ENCODE data around the gene ANO4. TPM values are rescaled to one million over a fixed set of nuclear protein-coding genes. Genes with fewer than 3 reads are reported as not detected.
"Not testable (repeated sequence)": the region's sequence is repeated elsewhere in the genome, so short reads cannot be mapped to it uniquely, and the experiment has no call there.

The ANO4 gene
- total RNA-seq, 2 experiments from 2014 or later, result not detected

- ATAC-seq (no peak), DNase-seq (no peak)
- Mint-ChIP-seq H3K36me3 (ENCODE audit: low read depth) (no peaks in the 10 kb centered on the region), H3K27ac (no peak overlapping the region), H3K27me3 (peaks cover 2% of the 10 kb centered on the region), H3K4me3 (no peak overlapping the region), H3K4me1 (no peaks in the 10 kb centered on the region), H3K9me3 (ENCODE audit: low read depth) (no peaks in the 10 kb centered on the region)
- CTCF ChIA-PET, result no interaction called here
- POLR2A ChIA-PET, result no interaction called here
- intact Hi-C loops (cut with DNase I, micrococcal nuclease), result no loop called here
Measured at GRCh38 chr12:100927826-100928225, 133.2 kb downstream of the ANO4 start.

- no peak for ATAC-seq
- no peak for DNase-seq
- ChIA-PET CTCF (no interaction called here), POLR2A (no interaction called here)
- no peaks in the 10 kb centered on the region for H3K36me3 Mint-ChIP-seq (ENCODE audit: low read depth)
- peaks cover 1% of the 10 kb centered on the region for H3K27me3 Mint-ChIP-seq
- peaks cover 4% of the 10 kb centered on the region for H3K9me3 Mint-ChIP-seq (ENCODE audit: low read depth)
- intact Hi-C loops (cut with DNase I, micrococcal nuclease), result no loop called here
- H3K27ac Mint-ChIP-seq, result no peak overlapping the region
- no peaks in the 10 kb centered on the region for H3K4me1 Mint-ChIP-seq
- no peak overlapping the region for H3K4me3 Mint-ChIP-seq
Measured at GRCh38 chr12:100932571-100932970, 138.0 kb downstream of the ANO4 start.

GRCh38 chr12:100933531-100933930 is 139.0 kb downstream of the ANO4 start:
- H3K9me3 Mint-ChIP-seq (ENCODE audit: low read depth); ATAC-seq; H3K27ac Mint-ChIP-seq; POLR2A ChIA-PET; H3K27me3 Mint-ChIP-seq; H3K4me1 Mint-ChIP-seq; H3K4me3 Mint-ChIP-seq; H3K36me3 Mint-ChIP-seq (ENCODE audit: low read depth); CTCF ChIA-PET; DNase-seq; intact Hi-C loops (cut with DNase I, micrococcal nuclease): not testable (repeated sequence)

- DNase-seq (no peak), ATAC-seq (no peak)
- Mint-ChIP-seq H3K36me3 (ENCODE audit: low read depth) (no peaks in the 10 kb centered on the region), H3K4me3 (no peak overlapping the region), H3K27ac (no peak overlapping the region), H3K27me3 (peaks cover 1% of the 10 kb centered on the region), H3K9me3 (ENCODE audit: low read depth) (peaks cover 4% of the 10 kb centered on the region), H3K4me1 (no peaks in the 10 kb centered on the region)
- ChIA-PET POLR2A (no interaction called here), CTCF (no interaction called here)
- intact Hi-C loops (cut with DNase I, micrococcal nuclease), result no loop called here
Measured at GRCh38 chr12:100935929-100936328, 141.4 kb downstream of the ANO4 start.

GRCh38 chr12:100936661-100937060 is 142.1 kb downstream of the ANO4 start:
- Mint-ChIP-seq H3K27ac (no peak overlapping the region), H3K9me3 (ENCODE audit: low read depth) (peaks cover 4% of the 10 kb centered on the region), H3K36me3 (ENCODE audit: low read depth) (no peaks in the 10 kb centered on the region), H3K4me1 (no peaks in the 10 kb centered on the region), H3K4me3 (no peak overlapping the region), H3K27me3 (peaks cover 1% of the 10 kb centered on the region)
- ChIA-PET POLR2A (no interaction called here), CTCF (no interaction called here)
- intact Hi-C loops (cut with DNase I, micrococcal nuclease), result no loop called here
- ATAC-seq, result no peak
- no peak for DNase-seq

GRCh38 chr12:100940503-100940902 is 145.9 kb downstream of the ANO4 start:
- intact Hi-C loops (cut with DNase I, micrococcal nuclease), result no loop called here
- Mint-ChIP-seq H3K36me3 (ENCODE audit: low read depth) (no peaks in the 10 kb centered on the region), H3K9me3 (ENCODE audit: low read depth) (no peaks in the 10 kb centered on the region), H3K4me1 (no peaks in the 10 kb centered on the region), H3K27ac (no peak overlapping the region), H3K27me3 (peaks cover 1% of the 10 kb centered on the region), H3K4me3 (no peak overlapping the region)
- POLR2A ChIA-PET, result no interaction called here
- DNase-seq, result no peak
- CTCF ChIA-PET, result interaction anchor here (0.6 kb wide), 1 partner anchor 71 kb away, joined by 3 read pairs; no protein-coding TSS in a partner anchor
- no peak for ATAC-seq

- Mint-ChIP-seq H3K4me3 (no peak overlapping the region), H3K27ac (no peak overlapping the region), H3K4me1 (no peaks in the 10 kb centered on the region), H3K27me3 (no peaks in the 10 kb centered on the region), H3K36me3 (ENCODE audit: low read depth) (no peaks in the 10 kb centered on the region), H3K9me3 (ENCODE audit: low read depth) (no peaks in the 10 kb centered on the region)
- intact Hi-C loops (cut with DNase I, micrococcal nuclease), result no loop called here
- DNase-seq (no peak), ATAC-seq (no peak)
- ChIA-PET CTCF (interaction anchor here (0.5 kb wide), 1 partner anchor 26 kb away, joined by 3 read pairs; no protein-coding TSS in a partner anchor), POLR2A (no interaction called here)
Measured at GRCh38 chr12:100942984-100943749, 148.6 kb downstream of the ANO4 start.

GRCh38 chr12:100951756-100952155 is 157.2 kb downstream of the ANO4 start:
- ATAC-seq, result no peak
- no peak for DNase-seq
- Mint-ChIP-seq H3K4me3 (no peak overlapping the region), H3K36me3 (ENCODE audit: low read depth) (no peaks in the 10 kb centered on the region), H3K27ac (no peak overlapping the region), H3K27me3 (no peaks in the 10 kb centered on the region), H3K9me3 (ENCODE audit: low read depth) (no peaks in the 10 kb centered on the region), H3K4me1 (no peaks in the 10 kb centered on the region)
- CTCF ChIA-PET, result no interaction called here
- intact Hi-C loops (cut with DNase I, micrococcal nuclease), result no loop called here
- POLR2A ChIA-PET, result no interaction called here

GRCh38 chr12:100953217-100953616 is 158.6 kb downstream of the ANO4 start:
- DNase-seq, result no peak
- Mint-ChIP-seq H3K36me3 (ENCODE audit: low read depth) (no peaks in the 10 kb centered on the region), H3K9me3 (ENCODE audit: low read depth) (no peaks in the 10 kb centered on the region), H3K27ac (no peak overlapping the region), H3K27me3 (no peaks in the 10 kb centered on the region), H3K4me1 (no peaks in the 10 kb centered on the region), H3K4me3 (no peak overlapping the region)
- CTCF ChIA-PET, result no interaction called here
- intact Hi-C loops (cut with DNase I, micrococcal nuclease), result no loop called here
- POLR2A ChIA-PET, result no interaction called here
- no peak for ATAC-seq

- no peak for DNase-seq
- no peak overlapping the region for H3K4me3 Mint-ChIP-seq
- H3K27me3 Mint-ChIP-seq, result no peaks in the 10 kb centered on the region
- no peaks in the 10 kb centered on the region for H3K9me3 Mint-ChIP-seq (ENCODE audit: low read depth)
- no peak overlapping the region for H3K27ac Mint-ChIP-seq
- ChIA-PET CTCF (no interaction called here), POLR2A (no interaction called here)
- ATAC-seq, result no peak
- H3K4me1 Mint-ChIP-seq, result no peaks in the 10 kb centered on the region
- intact Hi-C loops (cut with DNase I, micrococcal nuclease), result no loop called here
- no peaks in the 10 kb centered on the region for H3K36me3 Mint-ChIP-seq (ENCODE audit: low read depth)
Measured at GRCh38 chr12:100953677-100954076, 159.1 kb downstream of the ANO4 start.

- Mint-ChIP-seq H3K9me3 (ENCODE audit: low read depth) (no peaks in the 10 kb centered on the region), H3K36me3 (ENCODE audit: low read depth) (no peaks in the 10 kb centered on the region), H3K4me1 (no peaks in the 10 kb centered on the region), H3K27me3 (no peaks in the 10 kb centered on the region), H3K4me3 (no peak overlapping the region), H3K27ac (no peak overlapping the region)
- ATAC-seq, result no peak
- DNase-seq, result no peak
- POLR2A ChIA-PET, result no interaction called here
- intact Hi-C loops (cut with DNase I, micrococcal nuclease), result no loop called here
- CTCF ChIA-PET, result no interaction called here
Measured at GRCh38 chr12:100954118-100954517, 159.5 kb downstream of the ANO4 start.

- H3K36me3 Mint-ChIP-seq (ENCODE audit: low read depth), result no peaks in the 10 kb centered on the region
- H3K27me3 Mint-ChIP-seq, result no peaks in the 10 kb centered on the region
- no peak overlapping the region for H3K27ac Mint-ChIP-seq
- no peaks in the 10 kb centered on the region for H3K9me3 Mint-ChIP-seq (ENCODE audit: low read depth)
- ChIA-PET POLR2A (no interaction called here), CTCF (no interaction called here)
- no peaks in the 10 kb centered on the region for H3K4me1 Mint-ChIP-seq
- DNase-seq (no peak), ATAC-seq (no peak)
- intact Hi-C loops (cut with DNase I, micrococcal nuclease), result no loop called here
- no peak overlapping the region for H3K4me3 Mint-ChIP-seq
Measured at GRCh38 chr12:100955139-100955538, 160.6 kb downstream of the ANO4 start.

Measured in activated CD4-positive, alpha-beta T cell treated with anti-CD3 and anti-CD28 coated beads for 36 hours (primary cell).